Measurements from ENCODE around the gene SLC26A6. TPM values are rescaled to one million over a fixed set of nuclear protein-coding genes. Genes with fewer than 3 reads are reported as not detected.

The SLC26A6 gene, protein sequence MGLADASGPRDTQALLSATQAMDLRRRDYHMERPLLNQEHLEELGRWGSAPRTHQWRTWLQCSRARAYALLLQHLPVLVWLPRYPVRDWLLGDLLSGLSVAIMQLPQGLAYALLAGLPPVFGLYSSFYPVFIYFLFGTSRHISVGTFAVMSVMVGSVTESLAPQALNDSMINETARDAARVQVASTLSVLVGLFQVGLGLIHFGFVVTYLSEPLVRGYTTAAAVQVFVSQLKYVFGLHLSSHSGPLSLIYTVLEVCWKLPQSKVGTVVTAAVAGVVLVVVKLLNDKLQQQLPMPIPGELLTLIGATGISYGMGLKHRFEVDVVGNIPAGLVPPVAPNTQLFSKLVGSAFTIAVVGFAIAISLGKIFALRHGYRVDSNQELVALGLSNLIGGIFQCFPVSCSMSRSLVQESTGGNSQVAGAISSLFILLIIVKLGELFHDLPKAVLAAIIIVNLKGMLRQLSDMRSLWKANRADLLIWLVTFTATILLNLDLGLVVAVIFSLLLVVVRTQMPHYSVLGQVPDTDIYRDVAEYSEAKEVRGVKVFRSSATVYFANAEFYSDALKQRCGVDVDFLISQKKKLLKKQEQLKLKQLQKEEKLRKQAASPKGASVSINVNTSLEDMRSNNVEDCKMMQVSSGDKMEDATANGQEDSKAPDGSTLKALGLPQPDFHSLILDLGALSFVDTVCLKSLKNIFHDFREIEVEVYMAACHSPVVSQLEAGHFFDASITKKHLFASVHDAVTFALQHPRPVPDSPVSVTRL
- 46.3 and 52.8 TPM in 2 replicates for total RNA-seq

DNA sequence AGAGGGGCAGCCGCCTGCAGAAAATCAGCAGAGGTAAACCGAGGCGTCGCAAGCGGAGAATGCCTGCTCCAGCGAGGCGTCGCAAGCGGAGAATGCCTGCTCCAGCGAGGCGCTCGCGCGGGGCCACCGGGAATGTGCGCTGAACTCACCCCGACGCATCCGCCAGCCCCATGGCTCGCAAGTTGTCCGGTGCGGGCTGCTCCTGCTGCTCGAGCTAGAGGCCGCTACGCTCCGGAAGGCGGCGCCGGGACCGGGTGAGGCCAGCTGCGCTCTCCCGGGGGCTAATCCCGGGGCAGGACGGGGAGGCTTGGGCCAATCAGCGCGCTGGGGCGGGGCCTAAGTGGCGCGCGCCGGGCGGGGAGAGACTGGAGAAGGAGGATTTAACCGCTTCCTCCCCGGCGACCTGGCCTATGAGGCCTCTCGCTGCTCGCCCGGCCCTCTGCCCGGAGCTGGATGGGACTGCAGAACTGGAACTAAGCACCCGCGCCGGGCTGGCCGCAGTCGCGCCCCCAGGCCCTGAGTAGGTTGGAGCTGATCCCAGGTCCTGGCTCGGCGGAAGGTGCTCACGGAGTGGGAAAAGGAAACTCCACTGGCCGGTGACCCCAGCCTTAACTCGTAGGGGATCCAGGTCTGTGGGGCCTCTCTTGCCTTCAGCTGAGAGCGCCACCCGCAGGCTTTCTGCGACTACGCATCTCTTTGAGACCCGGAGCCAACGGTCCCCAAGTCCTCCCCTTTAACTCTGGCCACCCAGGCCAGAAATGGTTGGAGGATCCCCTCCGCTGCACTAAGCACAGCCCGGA lies at the start of gene SLC26A6:
TSS of gene SLC26A6 (minus strand) at position 240 of the 800 bp plus-strand sequence. CDS start at position 172, 68 bp downstream.
- peak within 1 kb of the TSS; percentile 87 for H3K27ac Mint-ChIP-seq
- peak within 1 kb of the TSS; percentile 89 for H3K4me3 Mint-ChIP-seq
- peaks cover 20% of the 10 kb centered on the region for H3K4me1 Mint-ChIP-seq (ENCODE audit: low read depth)
- H3K27me3 Mint-ChIP-seq (ENCODE audit: insufficient read depth), result no peaks in the 10 kb centered on the region
- peaks cover 7% of the 10 kb centered on the region for H3K36me3 Mint-ChIP-seq (ENCODE audit: low read depth)
- intact Hi-C loops (cut with micrococcal nuclease), result loop anchor here (1.0 to 10.0 kb wide), 10 partner anchors 21 to 447 kb away; partner anchors contain the start of genes ATRIP, CDC25A, NME6 and UQCRC1
- H3K9me3 Mint-ChIP-seq, result no peaks in the 10 kb centered on the region
- peak; percentile 96 for DNase-seq (ENCODE audit: low spot score)

DNA sequence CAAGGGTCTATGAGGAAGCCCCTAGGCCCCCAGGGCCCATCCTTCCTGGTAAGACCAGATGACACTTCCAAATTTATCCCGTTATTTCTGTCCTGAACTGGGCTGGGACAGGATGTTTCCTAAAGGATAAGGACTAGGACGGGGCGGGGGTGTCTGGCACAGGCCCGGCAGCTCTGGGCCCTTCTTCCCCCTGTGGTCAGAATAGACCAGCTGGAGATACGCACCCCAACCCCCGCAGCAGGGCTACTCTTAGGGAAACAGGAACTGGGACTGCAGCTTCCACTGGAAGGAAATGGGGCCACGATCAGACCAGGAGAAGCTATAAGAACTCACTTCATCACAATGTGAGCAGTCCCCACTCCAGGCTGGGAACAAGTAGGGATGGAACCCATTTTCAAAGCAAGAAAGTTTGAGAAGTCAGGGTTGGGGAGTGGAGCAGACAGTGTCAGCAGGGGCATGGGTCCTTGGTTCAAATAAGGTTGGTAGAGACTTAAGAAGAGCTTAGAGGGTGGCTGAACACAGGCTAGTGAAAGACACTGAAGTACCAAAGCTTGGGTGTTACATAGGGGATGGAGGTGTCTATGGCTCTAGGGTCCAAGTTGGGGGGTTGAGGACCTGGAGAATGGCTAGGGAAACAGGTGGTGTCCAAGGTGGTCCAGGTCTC lies 49.4 kb upstream of the SLC26A6 start:
- no peak for DNase-seq (ENCODE audit: low spot score)
- H3K36me3 Mint-ChIP-seq (ENCODE audit: low read depth), result peaks cover 27% of the 10 kb centered on the region
- H3K4me3 Mint-ChIP-seq, result peak overlapping the region; percentile 97
- intact Hi-C loops (cut with micrococcal nuclease), result loop anchor here (1.0 to 10.0 kb wide), 7 partner anchors 20 to 410 kb away; partner anchors contain the start of genes IP6K2, PFKFB4, QRICH1 and UQCRC1
- peak overlapping the region; percentile 95 for H3K27ac Mint-ChIP-seq
- no peaks in the 10 kb centered on the region for H3K27me3 Mint-ChIP-seq (ENCODE audit: insufficient read depth)
- no peaks in the 10 kb centered on the region for H3K9me3 Mint-ChIP-seq
- H3K4me1 Mint-ChIP-seq (ENCODE audit: low read depth), result peaks cover 45% of the 10 kb centered on the region

- Mint-ChIP-seq H3K9me3 (no peaks in the 10 kb centered on the region), H3K27ac (peak overlapping the region; percentile 59), H3K36me3 (ENCODE audit: low read depth) (peaks cover 27% of the 10 kb centered on the region)
Observed at GRCh38 chr3:48684054-48684349, 48.7 kb upstream of the SLC26A6 start.

GRCh38 chr3:48682786-48683185 lies 47.5 kb upstream of the SLC26A6 start:
- DNase-seq (ENCODE audit: low spot score), result no peak
- H3K4me1 Mint-ChIP-seq (ENCODE audit: low read depth), result peaks cover 45% of the 10 kb centered on the region
- H3K4me3 Mint-ChIP-seq, result no peak overlapping the region
- H3K27ac Mint-ChIP-seq, result no peak overlapping the region
- no peaks in the 10 kb centered on the region for H3K9me3 Mint-ChIP-seq
- no peaks in the 10 kb centered on the region for H3K27me3 Mint-ChIP-seq (ENCODE audit: insufficient read depth)
- intact Hi-C loops (cut with micrococcal nuclease), result loop anchor here (10.0 kb wide), 1 partner anchor 412 kb away; the partner anchor contains the start of gene QRICH1
- peaks cover 30% of the 10 kb centered on the region for H3K36me3 Mint-ChIP-seq (ENCODE audit: low read depth)

More at GRCh38 chr3:48684054-48684349, 48.7 kb upstream of the SLC26A6 start:
- no peaks in the 10 kb centered on the region for H3K27me3 Mint-ChIP-seq (ENCODE audit: insufficient read depth)
- peak overlapping the region; percentile 83 for H3K4me3 Mint-ChIP-seq
- intact Hi-C loops (cut with micrococcal nuclease), result loop anchor here (10.0 kb wide), 1 partner anchor 411 kb away; the partner anchor contains the start of gene QRICH1
- DNase-seq (ENCODE audit: low spot score), result no peak
- peaks cover 45% of the 10 kb centered on the region for H3K4me1 Mint-ChIP-seq (ENCODE audit: low read depth)

- no peak for DNase-seq (ENCODE audit: low spot score)
- peaks cover 33% of the 10 kb centered on the region for H3K36me3 Mint-ChIP-seq (ENCODE audit: low read depth)
Observed at GRCh38 chr3:48681974-48682610, 46.8 kb upstream of the SLC26A6 start.

GRCh38 chr3:48681541-48681880 lies 46.2 kb upstream of the SLC26A6 start:
- no peak for DNase-seq (ENCODE audit: low spot score)
- Mint-ChIP-seq H3K4me1 (ENCODE audit: low read depth) (peaks cover 43% of the 10 kb centered on the region), H3K36me3 (ENCODE audit: low read depth) (peaks cover 31% of the 10 kb centered on the region), H3K27me3 (ENCODE audit: insufficient read depth) (no peaks in the 10 kb centered on the region), H3K9me3 (no peaks in the 10 kb centered on the region), H3K27ac (no peak overlapping the region), H3K4me3 (no peak overlapping the region)
- intact Hi-C loops (cut with micrococcal nuclease), result loop anchor here (10.0 kb wide), 1 partner anchor 413 kb away; the partner anchor contains the start of gene QRICH1

More at GRCh38 chr3:48681974-48682610, 46.8 kb upstream of the SLC26A6 start:
- Mint-ChIP-seq H3K27me3 (ENCODE audit: insufficient read depth) (no peaks in the 10 kb centered on the region), H3K4me1 (ENCODE audit: low read depth) (peaks cover 45% of the 10 kb centered on the region), H3K4me3 (no peak overlapping the region), H3K9me3 (no peaks in the 10 kb centered on the region), H3K27ac (no peak overlapping the region)
- intact Hi-C loops (cut with micrococcal nuclease), result loop anchor here (10.0 kb wide), 1 partner anchor 413 kb away; the partner anchor contains the start of gene QRICH1

- H3K27ac Mint-ChIP-seq, result peak overlapping the region; percentile 10
- H3K4me1 Mint-ChIP-seq (ENCODE audit: low read depth), result peaks cover 38% of the 10 kb centered on the region
- no peak overlapping the region for H3K4me3 Mint-ChIP-seq
- no peaks in the 10 kb centered on the region for H3K27me3 Mint-ChIP-seq (ENCODE audit: insufficient read depth)
- peaks cover 31% of the 10 kb centered on the region for H3K36me3 Mint-ChIP-seq (ENCODE audit: low read depth)
- no peak for DNase-seq (ENCODE audit: low spot score)
- intact Hi-C loops (cut with micrococcal nuclease), result loop anchor here (10.0 kb wide), 1 partner anchor 414 kb away; the partner anchor contains the start of gene QRICH1
- no peaks in the 10 kb centered on the region for H3K9me3 Mint-ChIP-seq
Observed at GRCh38 chr3:48680811-48681540, 45.7 kb upstream of the SLC26A6 start.

DNA sequence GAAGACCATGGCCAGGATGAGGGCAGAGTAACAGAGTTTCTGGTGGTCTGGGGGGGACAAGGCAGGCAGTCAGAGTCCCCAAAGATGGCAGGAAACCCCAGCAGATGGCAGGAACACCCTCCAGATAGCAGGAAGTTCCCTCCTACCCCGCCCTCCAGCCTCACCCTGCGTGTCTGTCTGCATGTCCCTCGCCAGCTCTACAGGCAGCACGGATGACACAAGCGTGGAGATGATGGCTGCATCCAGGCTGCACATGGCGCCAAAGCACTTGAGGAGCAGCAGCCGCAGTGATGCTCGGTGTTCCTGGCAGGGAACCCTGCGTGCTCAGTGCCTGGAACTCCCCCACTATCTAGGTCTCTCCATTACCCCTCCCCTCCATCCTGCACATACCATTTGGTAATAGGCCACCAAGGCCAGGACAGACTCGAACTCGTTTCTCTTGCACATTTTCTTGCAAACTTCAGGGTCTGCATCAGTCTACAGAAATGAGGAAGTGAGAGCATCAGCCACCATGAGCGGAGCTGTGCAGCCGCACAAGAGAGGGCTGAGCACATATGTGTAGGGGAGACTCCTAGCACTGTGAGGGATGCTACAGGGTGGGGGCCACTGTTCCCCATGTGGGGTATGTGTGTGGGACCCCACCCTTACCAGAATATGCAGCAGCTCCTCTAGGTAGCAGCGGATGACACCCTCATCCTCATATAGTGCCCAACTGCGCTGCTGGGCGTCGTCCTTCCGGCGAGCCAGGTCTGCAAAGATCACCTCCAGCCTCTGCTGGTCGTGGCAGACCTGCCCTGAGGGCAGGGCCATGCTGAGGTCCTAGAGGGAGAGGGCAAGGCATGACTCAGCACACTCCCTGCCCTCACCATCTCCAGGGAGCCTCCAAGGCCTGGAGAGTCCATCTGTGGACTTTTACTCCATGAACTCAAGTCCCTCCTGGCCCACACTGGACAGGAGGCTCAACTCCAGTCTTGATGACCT lies 44.4 kb upstream of the SLC26A6 start:
- H3K9me3 Mint-ChIP-seq, result no peaks in the 10 kb centered on the region
- H3K4me1 Mint-ChIP-seq (ENCODE audit: low read depth), result peaks cover 31% of the 10 kb centered on the region
- no peak for DNase-seq (ENCODE audit: low spot score)
- no peaks in the 10 kb centered on the region for H3K27me3 Mint-ChIP-seq (ENCODE audit: insufficient read depth)
- intact Hi-C loops (cut with micrococcal nuclease), result loop anchor here (10.0 kb wide), 1 partner anchor 415 kb away; the partner anchor contains the start of gene QRICH1
- H3K4me3 Mint-ChIP-seq, result no peak overlapping the region
- no peak overlapping the region for H3K27ac Mint-ChIP-seq
- peaks cover 34% of the 10 kb centered on the region for H3K36me3 Mint-ChIP-seq (ENCODE audit: low read depth)

- no peak overlapping the region for H3K27ac Mint-ChIP-seq
- no peak overlapping the region for H3K4me3 Mint-ChIP-seq
- peaks cover 21% of the 10 kb centered on the region for H3K4me1 Mint-ChIP-seq (ENCODE audit: low read depth)
- DNase-seq (ENCODE audit: low spot score), result no peak
- no peaks in the 10 kb centered on the region for H3K27me3 Mint-ChIP-seq (ENCODE audit: insufficient read depth)
- intact Hi-C loops (cut with micrococcal nuclease), result no loop called here
- H3K36me3 Mint-ChIP-seq (ENCODE audit: low read depth), result peaks cover 33% of the 10 kb centered on the region
- H3K9me3 Mint-ChIP-seq, result no peaks in the 10 kb centered on the region
Observed at GRCh38 chr3:48678566-48679380, 43.5 kb upstream of the SLC26A6 start.

- Mint-ChIP-seq H3K27ac (no peak overlapping the region), H3K36me3 (ENCODE audit: low read depth) (peaks cover 34% of the 10 kb centered on the region), H3K4me3 (no peak overlapping the region), H3K27me3 (ENCODE audit: insufficient read depth) (no peaks in the 10 kb centered on the region), H3K9me3 (no peaks in the 10 kb centered on the region), H3K4me1 (ENCODE audit: low read depth) (peaks cover 14% of the 10 kb centered on the region)
- intact Hi-C loops (cut with micrococcal nuclease), result no loop called here
- DNase-seq (ENCODE audit: low spot score), result no peak
Observed at GRCh38 chr3:48678056-48678455, 42.8 kb upstream of the SLC26A6 start.
